GM21576 (cell line): ENCODE data around the gene ARID1A.

Experiments used
- ATAC-seq: cut with Tn5 transposase; IDR thresholded peaks from one replicate; pipeline ENCODE4 v1.9.1; 2021; ENCODE audit warnings: mild to moderate bottlenecking, moderate library complexity; ENCODE audit not compliant: unreplicated experiment

Gene ARID1A

GRCh38 chr1:26758358-26758757 is 62.5 kb downstream of the ARID1A start:
- ATAC-seq = no peak

- ATAC-seq = no peak
These were observed 63.7 kb downstream of the ARID1A start for GRCh38 chr1:26759531-26759930.

GRCh38 chr1:26761217-26761616 is 65.4 kb downstream of the ARID1A start:
- ATAC-seq = no peak

GRCh38 chr1:26767714-26768113 is 71.9 kb downstream of the ARID1A start:
- no peak for ATAC-seq

GRCh38 chr1:26768755-26769154 is 72.9 kb downstream of the ARID1A start:
- no peak for ATAC-seq

- no peak for ATAC-seq
These were observed 75.4 kb downstream of the ARID1A start for GRCh38 chr1:26771285-26771642.

GRCh38 chr1:26771643-26772321 is 76.0 kb downstream of the ARID1A start:
- ATAC-seq = no peak

- no peak for ATAC-seq
These were observed 76.9 kb downstream of the ARID1A start for GRCh38 chr1:26772687-26773086.

GRCh38 chr1:26774462-26774861 is 78.6 kb downstream of the ARID1A start:
- no peak for ATAC-seq

GRCh38 chr1:26775666-26776065 is 79.9 kb downstream of the ARID1A start:
- no peak for ATAC-seq

- ATAC-seq = no peak
These were observed 83.4 kb downstream of the ARID1A start for GRCh38 chr1:26779098-26779668.

- ATAC-seq = no peak
These were observed 84.6 kb downstream of the ARID1A start for GRCh38 chr1:26780344-26780957.

GRCh38 chr1:26781206-26781825 is 85.5 kb downstream of the ARID1A start:
- no peak for ATAC-seq

GRCh38 chr1:26782521-26783212 is 86.9 kb downstream of the ARID1A start:
- no peak for ATAC-seq

- no peak for ATAC-seq
These were observed 87.8 kb downstream of the ARID1A start for GRCh38 chr1:26783646-26784022.

- no peak for ATAC-seq
These were observed 88.4 kb downstream of the ARID1A start for GRCh38 chr1:26784023-26784871.

GRCh38 chr1:26784886-26785285 is 89.1 kb downstream of the ARID1A start:
- no peak for ATAC-seq

- ATAC-seq = no peak
These were observed 90.0 kb downstream of the ARID1A start for GRCh38 chr1:26785611-26786436.

GRCh38 chr1:26786437-26787380 is 90.9 kb downstream of the ARID1A start:
- ATAC-seq = no peak
